Measurements from ENCODE around the gene ATF7IP2. TPM values are rescaled to one million over a fixed set of nuclear protein-coding genes. Genes with fewer than 3 reads are reported as not detected.

ATF7IP2 gene
- total and polyA plus RNA-seq, 2 of the 13 experiments (the other 11 are each of a cell fraction or from before 2014, with no cell fraction given): 117 to 217 TPM

DNA sequence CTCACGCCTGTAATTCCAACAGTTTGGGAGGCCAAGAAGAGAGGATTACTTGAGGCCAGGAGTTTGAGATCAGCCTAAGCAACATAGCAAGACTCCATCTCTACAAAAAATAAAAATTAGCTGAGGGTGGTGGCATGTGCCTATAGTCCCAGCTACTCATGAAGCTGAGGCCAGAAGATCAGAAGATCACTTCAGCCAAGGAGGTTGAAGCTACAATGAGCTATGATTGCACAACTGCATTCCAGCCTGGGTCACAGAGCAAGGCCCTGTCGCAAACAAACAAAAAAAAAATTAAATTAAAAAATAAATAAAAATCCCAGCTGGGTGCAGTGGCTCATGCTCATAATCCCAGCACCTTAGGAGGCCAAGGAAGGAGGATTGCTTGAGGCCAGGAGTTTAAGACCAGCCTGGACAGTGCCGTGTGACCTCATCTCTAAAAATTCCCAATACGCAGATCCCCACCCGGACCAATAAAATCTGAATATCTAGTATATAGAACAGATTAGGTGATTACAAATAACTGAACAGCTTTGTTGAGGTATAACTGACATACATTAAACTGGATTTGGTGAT lies 18.2 kb upstream of the ATF7IP2 start (continued):
- TF ChIP-seq, protein P1, sequence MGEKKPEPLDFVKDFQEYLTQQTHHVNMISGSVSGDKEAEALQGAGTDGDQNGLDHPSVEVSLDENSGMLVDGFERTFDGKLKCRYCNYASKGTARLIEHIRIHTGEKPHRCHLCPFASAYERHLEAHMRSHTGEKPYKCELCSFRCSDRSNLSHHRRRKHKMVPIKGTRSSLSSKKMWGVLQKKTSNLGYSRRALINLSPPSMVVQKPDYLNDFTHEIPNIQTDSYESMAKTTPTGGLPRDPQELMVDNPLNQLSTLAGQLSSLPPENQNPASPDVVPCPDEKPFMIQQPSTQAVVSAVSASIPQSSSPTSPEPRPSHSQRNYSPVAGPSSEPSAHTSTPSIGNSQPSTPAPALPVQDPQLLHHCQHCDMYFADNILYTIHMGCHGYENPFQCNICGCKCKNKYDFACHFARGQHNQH (CRISPR knock-in tag; IDR thresholded peaks at IDR 0.05): peak; percentile 80; the same call in 1 of the 2 replicates
- 0 out of 2 replicates have a peak, but pooled peaks have one; percentile 38 for TF ChIP-seq FOXP1 (IDR thresholded peaks at IDR 0.05)
- TF ChIP-seq FOXP1 (CRISPR knock-in tag; IDR thresholded peaks at IDR 0.05): peak; percentile 93
- TF ChIP-seq, protein P2, sequence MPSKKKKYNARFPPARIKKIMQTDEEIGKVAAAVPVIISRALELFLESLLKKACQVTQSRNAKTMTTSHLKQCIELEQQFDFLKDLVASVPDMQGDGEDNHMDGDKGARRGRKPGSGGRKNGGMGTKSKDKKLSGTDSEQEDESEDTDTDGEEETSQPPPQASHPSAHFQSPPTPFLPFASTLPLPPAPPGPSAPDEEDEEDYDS (CRISPR knock-in tag; IDR thresholded peaks at IDR 0.05): 0 out of 2 replicates have a peak, but pooled peaks have one; percentile 24
- peak; percentile 90 for TF ChIP-seq ZNF430 (CRISPR knock-in tag; IDR thresholded peaks at IDR 0.05)
- TF ChIP-seq ZBTB38 (CRISPR knock-in tag; IDR thresholded peaks at IDR 0.05): 0 out of 2 replicates have a peak, but pooled peaks have one; percentile 10
- TF ChIP-seq, protein P3, sequence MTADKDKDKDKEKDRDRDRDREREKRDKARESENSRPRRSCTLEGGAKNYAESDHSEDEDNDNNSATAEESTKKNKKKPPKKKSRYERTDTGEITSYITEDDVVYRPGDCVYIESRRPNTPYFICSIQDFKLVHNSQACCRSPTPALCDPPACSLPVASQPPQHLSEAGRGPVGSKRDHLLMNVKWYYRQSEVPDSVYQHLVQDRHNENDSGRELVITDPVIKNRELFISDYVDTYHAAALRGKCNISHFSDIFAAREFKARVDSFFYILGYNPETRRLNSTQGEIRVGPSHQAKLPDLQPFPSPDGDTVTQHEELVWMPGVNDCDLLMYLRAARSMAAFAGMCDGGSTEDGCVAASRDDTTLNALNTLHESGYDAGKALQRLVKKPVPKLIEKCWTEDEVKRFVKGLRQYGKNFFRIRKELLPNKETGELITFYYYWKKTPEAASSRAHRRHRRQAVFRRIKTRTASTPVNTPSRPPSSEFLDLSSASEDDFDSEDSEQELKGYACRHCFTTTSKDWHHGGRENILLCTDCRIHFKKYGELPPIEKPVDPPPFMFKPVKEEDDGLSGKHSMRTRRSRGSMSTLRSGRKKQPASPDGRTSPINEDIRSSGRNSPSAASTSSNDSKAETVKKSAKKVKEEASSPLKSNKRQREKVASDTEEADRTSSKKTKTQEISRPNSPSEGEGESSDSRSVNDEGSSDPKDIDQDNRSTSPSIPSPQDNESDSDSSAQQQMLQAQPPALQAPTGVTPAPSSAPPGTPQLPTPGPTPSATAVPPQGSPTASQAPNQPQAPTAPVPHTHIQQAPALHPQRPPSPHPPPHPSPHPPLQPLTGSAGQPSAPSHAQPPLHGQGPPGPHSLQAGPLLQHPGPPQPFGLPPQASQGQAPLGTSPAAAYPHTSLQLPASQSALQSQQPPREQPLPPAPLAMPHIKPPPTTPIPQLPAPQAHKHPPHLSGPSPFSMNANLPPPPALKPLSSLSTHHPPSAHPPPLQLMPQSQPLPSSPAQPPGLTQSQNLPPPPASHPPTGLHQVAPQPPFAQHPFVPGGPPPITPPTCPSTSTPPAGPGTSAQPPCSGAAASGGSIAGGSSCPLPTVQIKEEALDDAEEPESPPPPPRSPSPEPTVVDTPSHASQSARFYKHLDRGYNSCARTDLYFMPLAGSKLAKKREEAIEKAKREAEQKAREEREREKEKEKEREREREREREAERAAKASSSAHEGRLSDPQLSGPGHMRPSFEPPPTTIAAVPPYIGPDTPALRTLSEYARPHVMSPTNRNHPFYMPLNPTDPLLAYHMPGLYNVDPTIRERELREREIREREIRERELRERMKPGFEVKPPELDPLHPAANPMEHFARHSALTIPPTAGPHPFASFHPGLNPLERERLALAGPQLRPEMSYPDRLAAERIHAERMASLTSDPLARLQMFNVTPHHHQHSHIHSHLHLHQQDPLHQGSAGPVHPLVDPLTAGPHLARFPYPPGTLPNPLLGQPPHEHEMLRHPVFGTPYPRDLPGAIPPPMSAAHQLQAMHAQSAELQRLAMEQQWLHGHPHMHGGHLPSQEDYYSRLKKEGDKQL (CRISPR knock-in tag; IDR thresholded peaks at IDR 0.05; ENCODE audit: low read depth): 0 out of 2 replicates have a peak, but pooled peaks have one; percentile 30
- TF ChIP-seq MIXL1 (CRISPR knock-in tag; IDR thresholded peaks at IDR 0.05): peak; percentile 89
- TF ChIP-seq, protein P4, sequence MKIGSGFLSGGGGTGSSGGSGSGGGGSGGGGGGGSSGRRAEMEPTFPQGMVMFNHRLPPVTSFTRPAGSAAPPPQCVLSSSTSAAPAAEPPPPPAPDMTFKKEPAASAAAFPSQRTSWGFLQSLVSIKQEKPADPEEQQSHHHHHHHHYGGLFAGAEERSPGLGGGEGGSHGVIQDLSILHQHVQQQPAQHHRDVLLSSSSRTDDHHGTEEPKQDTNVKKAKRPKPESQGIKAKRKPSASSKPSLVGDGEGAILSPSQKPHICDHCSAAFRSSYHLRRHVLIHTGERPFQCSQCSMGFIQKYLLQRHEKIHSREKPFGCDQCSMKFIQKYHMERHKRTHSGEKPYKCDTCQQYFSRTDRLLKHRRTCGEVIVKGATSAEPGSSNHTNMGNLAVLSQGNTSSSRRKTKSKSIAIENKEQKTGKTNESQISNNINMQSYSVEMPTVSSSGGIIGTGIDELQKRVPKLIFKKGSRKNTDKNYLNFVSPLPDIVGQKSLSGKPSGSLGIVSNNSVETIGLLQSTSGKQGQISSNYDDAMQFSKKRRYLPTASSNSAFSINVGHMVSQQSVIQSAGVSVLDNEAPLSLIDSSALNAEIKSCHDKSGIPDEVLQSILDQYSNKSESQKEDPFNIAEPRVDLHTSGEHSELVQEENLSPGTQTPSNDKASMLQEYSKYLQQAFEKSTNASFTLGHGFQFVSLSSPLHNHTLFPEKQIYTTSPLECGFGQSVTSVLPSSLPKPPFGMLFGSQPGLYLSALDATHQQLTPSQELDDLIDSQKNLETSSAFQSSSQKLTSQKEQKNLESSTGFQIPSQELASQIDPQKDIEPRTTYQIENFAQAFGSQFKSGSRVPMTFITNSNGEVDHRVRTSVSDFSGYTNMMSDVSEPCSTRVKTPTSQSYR (CRISPR knock-in tag; IDR thresholded peaks at IDR 0.05; ENCODE audit: borderline replicate concordance): peak; percentile 55; the same call in 1 of the 2 replicates
- no peak for TF ChIP-seq TAF15 (IDR thresholded peaks at IDR 0.05; ENCODE audit: low read depth, low read length, poor library complexity, severe bottlenecking)
- TF ChIP-seq LCORL (IDR thresholded peaks at IDR 0.05): no peak
- TF ChIP-seq LCORL (CRISPR knock-in tag; IDR thresholded peaks at IDR 0.05): peak; percentile 75
- TF ChIP-seq, protein P5, sequence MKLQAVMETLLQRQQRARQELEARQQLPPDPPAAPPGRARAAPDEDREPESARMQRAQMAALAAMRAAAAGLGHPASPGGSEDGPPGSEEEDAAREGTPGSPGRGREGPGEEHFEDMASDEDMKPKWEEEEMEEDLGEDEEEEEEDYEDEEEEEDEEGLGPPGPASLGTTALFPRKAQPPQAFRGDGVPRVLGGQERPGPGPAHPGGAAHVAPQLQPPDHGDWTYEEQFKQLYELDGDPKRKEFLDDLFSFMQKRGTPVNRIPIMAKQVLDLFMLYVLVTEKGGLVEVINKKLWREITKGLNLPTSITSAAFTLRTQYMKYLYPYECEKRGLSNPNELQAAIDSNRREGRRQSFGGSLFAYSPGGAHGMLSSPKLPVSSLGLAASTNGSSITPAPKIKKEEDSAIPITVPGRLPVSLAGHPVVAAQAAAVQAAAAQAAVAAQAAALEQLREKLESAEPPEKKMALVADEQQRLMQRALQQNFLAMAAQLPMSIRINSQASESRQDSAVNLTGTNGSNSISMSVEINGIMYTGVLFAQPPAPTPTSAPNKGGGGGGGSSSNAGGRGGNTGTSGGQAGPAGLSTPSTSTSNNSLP (IDR thresholded peaks at IDR 0.05; ENCODE audit: low read depth, low read length): peak; percentile 66
- TF ChIP-seq ZNF124 (CRISPR knock-in tag; IDR thresholded peaks at IDR 0.05): 0 out of 2 replicates have a peak, but pooled peaks have one; percentile 84
- TF ChIP-seq, protein P6, sequence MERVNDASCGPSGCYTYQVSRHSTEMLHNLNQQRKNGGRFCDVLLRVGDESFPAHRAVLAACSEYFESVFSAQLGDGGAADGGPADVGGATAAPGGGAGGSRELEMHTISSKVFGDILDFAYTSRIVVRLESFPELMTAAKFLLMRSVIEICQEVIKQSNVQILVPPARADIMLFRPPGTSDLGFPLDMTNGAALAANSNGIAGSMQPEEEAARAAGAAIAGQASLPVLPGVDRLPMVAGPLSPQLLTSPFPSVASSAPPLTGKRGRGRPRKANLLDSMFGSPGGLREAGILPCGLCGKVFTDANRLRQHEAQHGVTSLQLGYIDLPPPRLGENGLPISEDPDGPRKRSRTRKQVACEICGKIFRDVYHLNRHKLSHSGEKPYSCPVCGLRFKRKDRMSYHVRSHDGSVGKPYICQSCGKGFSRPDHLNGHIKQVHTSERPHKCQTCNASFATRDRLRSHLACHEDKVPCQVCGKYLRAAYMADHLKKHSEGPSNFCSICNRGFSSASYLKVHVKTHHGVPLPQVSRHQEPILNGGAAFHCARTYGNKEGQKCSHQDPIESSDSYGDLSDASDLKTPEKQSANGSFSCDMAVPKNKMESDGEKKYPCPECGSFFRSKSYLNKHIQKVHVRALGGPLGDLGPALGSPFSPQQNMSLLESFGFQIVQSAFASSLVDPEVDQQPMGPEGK (CRISPR knock-in tag; IDR thresholded peaks at IDR 0.05): peak; percentile 45; the same call in 1 of the 2 replicates
- TF ChIP-seq PHF21A (CRISPR knock-in tag; IDR thresholded peaks at IDR 0.05): peak; percentile 66; the same call in 1 of the 2 replicates
